NCI-H748 treated with DMSO at 0.1 percent for 48 hours (cell line): ENCODE results near the gene SLC9A8.
"Not testable (repeated sequence)": the region's sequence is repeated elsewhere in the genome, so short reads cannot be mapped to it uniquely, and the experiment has no call there.

ENCODE experiments used
- DNase-seq: peaks from one replicate; lab custom pipeline; 2025; lab: John Stamatoyannopoulos, UW

SLC9A8 gene

GRCh38 chr20:49851991-49852390 is 39.4 kb downstream of the SLC9A8 start:
- DNase-seq: no peak

DNA sequence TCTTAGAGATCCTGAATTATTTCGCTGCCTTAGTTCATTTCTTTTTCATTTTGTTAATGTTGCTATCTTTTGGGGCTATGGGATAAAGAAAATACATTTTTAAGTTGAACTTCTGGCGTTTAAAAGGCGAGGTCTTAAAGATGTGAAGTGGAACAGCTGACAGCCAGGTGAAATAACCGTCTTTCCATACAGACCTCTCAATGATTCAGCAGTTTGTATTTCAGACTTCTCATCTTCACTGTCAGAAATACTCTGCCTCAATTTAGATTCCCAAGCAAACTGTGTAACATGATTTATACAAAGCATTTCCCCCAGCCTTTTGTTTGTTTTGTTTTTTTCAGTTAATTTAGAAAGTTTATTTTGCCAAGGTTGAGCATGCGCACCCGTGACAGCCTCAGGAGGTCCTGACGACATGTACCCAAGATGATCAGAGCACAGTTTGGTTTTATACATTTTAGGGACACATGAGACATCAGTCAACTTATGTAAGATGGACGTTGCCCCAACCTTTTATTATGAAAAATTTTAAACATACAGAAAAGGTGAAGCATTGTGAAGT is 40.0 kb downstream of the SLC9A8 start:
- DNase-seq: no peak

- DNase-seq: no peak
These were observed 41.0 kb downstream of the SLC9A8 start for GRCh38 chr20:49853640-49854039.

- no peak for DNase-seq
These were observed 41.7 kb downstream of the SLC9A8 start for GRCh38 chr20:49854190-49854875.

DNA sequence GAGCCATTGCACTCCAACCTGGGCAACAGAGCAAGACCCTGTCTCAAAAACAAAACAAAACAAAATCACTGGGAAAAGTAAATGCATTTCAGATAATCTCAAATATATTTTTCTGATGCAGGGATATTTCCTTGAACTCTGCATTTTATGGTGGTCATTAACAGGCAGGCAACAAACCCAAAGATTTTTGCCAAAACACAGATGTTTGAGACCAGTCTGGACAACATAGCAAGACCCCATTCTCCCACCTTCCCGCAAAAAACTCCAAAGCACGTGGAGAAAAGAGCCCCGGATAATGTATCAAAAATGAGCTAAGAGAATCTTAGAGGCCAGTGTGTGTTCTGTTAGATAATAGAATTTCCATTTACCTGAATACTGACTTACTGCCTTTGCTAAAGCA is 44.3 kb downstream of the SLC9A8 start:
- DNase-seq: no peak

DNA sequence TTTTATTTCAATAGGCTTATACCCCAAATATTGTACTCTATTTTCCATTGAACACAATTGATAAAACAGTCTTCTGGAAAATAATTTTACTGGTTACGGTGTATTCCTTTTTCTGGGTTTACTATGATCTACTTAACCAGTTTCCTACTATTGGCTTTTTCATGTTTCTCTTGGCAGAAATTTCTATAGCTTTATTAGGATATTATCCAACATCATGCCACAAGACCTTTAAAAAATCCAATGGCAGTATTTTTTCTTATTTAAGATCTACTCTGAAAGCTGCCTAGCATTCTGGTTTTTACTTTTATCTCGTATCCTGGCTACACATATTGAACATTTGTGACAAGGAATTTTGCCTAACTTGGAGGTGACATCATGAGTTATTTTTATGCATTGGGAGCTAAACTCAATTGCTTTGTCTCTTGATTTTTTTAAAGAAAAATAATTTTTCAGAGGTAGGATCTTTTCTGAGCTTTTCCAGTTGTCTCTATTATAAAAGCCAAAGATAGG is 45.5 kb downstream of the SLC9A8 start:
- DNase-seq: no peak

GRCh38 chr20:49859011-49859410 is 46.4 kb downstream of the SLC9A8 start:
- DNase-seq: no peak

DNA sequence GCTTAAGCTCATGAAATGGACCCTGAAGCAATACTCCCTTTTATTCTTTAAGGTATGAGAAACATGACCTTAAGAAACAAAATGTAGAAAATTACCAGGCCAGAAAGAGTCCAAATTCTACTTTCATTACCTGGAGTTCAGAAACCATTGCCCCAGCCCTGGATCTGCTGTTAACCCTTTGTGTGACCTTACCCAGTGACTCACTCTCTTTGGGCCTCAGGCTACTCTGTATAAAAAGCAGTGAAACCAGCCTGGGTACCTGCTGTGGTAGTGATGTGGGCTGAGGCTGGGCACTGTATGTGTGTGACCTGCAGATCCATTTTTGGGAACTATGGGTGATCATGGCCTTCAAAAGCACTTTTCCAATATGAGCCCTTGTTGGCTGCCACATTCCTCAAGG is 47.2 kb downstream of the SLC9A8 start:
- no peak for DNase-seq

- not testable (repeated sequence) for DNase-seq
These were observed 48.6 kb downstream of the SLC9A8 start for GRCh38 chr20:49861232-49861631.

- DNase-seq: no peak
These were observed 50.1 kb downstream of the SLC9A8 start for GRCh38 chr20:49862607-49863200.

- no peak for DNase-seq
These were observed 51.0 kb downstream of the SLC9A8 start for GRCh38 chr20:49863666-49864065.

DNA sequence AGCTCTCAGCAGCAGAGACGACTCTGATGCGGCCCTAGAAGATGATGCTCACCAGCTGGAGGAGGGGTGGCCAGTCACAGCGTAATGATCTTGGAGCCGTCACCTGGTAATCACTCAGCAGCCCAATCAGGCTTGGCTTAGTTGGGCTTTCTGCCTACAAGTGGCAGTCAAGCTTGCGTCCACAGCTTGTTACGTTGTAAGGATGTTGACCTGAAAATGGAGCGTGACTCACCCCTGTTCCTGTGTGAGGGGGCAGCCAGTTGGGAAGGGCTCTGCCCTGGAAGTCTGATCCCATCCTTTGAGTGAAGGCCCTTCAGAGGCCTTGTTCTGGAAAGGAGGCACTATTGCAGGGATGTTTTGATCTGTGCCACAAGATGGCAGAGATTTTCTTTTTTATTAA is 52.9 kb downstream of the SLC9A8 start:
- DNase-seq: no peak

DNA sequence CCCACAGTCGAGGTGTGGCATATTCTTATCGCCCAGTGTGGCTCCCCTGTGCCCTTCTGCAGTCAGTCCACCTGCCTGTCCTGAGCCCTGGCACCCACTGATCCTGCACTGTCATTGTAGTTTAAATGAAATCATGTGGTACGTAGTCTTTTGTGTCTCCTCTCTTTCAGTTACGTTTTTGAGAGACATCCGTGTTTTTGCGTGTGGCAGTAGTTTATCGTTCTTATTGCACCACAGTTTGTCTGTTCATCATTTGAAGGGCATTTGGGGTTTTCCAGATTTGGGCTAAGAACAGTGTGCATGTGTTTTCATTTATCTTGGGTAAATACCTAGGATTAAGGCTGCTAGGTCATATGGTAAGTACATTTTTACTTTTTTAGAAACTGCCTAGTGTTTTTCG is 53.4 kb downstream of the SLC9A8 start:
- DNase-seq: no peak

GRCh38 chr20:49867453-49868215 is 55.0 kb downstream of the SLC9A8 start:
- DNase-seq: no peak

GRCh38 chr20:49868538-49868937 is 55.9 kb downstream of the SLC9A8 start:
- DNase-seq: no peak

- DNase-seq: no peak
These were observed 56.3 kb downstream of the SLC9A8 start for GRCh38 chr20:49868964-49869363.

DNA sequence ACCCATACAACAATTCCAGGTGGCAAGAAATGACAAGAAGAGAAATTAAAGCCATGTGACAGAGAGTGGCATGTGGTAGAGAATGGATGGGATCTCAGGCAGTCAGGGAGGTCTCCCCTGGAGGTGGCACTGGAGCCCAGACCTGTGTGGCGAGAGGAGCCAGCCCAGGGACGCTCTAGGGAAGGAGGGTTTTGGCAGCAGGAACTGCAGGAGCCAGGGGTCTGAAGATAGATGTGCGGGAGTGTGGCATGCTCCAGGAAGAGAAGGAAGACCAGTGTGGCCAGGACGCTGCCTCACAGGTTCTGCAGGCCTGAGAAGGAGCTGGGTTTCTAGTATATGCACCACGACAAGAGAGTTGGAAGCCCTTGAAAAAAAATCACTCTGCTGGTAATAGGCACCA is 57.6 kb downstream of the SLC9A8 start:
- no peak for DNase-seq

DNA sequence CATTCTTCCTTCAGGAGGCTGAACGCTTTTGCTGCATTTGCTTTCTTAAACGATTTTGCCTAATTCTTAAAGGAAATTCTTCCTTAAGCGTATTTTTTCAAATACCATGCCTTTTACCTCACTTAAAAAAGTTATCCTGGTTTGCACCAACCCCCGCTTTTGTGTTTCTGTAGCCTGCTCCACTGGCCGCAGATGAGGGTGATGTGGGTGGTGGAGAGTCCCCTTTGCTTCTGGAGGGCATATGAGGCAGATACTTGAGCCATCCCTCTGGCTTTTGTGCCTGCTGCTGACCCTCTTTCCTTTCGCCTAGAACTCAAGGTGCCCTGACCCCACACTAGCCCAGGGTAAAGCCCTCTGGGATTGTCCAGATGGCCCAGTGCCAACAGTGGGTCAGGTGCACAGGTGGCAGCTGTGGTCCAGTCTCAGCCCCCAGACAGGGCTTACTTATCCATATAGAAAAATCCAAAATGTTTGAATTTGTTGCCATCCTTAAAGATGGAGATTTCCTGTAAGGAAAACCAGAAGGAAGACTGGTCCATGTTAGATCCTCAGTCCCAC is 58.8 kb downstream of the SLC9A8 start:
- DNase-seq: no peak

DNA sequence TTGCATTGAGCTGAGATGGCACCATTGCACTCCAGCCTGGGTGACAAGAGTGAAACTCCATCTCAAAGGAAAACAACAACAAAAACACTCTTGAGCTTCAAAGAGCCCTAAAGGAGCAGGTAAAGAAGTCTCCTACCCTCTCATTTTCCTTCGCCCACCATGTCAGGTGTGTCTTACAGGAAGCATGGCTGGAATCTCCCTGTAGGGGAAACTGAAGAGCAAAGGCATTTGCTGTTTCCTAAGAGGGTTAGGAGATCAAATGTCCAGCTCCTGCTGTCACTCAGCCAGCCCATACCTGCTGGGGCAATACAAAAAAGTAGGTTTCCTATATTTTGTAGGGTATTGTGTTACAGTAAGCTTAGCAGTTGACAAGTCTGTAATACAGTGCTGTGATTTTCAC is 59.4 kb downstream of the SLC9A8 start:
- no peak for DNase-seq

DNA sequence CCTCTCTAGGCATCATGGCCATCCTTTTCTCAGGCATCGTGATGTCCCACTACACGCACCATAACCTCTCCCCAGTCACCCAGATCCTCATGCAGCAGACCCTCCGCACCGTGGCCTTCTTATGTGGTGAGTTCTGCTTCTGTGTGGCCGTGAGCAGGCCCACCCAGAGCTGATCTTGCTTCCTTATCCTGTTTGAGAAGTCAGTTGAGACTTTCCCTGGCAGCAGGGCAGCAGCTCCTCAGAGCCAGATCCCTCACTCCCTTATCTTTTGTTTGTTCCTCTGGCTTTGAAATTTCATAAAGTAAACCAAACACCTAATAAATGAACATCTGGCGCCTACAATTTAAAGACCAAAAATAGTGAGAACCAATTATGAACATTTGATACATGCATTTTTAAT is 62.1 kb downstream of the SLC9A8 start:
- no peak for DNase-seq

DNA sequence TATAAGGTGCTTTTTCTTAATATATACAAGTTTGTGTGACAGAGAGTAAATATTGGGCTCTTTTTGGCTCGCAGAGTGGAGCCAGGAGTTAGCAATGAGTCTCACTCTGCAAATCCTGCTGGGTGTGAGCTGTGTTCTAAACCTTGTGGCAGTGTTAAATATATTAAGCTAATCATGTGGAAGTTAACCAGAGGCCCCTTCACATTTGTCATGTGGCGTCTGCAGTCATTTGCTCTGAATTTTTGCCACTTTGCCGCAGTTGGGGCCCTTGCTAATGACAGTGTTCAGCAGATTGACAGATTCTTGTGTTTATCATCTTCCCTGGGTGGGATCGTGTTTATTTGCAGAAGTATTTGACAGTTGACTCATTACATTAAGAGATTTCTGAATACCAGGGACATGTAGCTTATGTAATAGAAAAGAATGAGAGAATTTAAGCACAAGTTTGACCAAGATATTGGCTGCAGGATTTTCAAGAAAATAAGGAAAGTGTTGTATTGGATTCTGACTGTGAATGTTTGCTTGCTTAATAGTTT is 64.8 kb downstream of the SLC9A8 start:
- no peak for DNase-seq

GRCh38 chr20:49878977-49879376 is 66.3 kb downstream of the SLC9A8 start:
- no peak for DNase-seq
